Epithelial cell of proximal tubule (primary cell): ENCODE measurements around the gene ATRX. TPM values are rescaled to one million over a fixed set of nuclear protein-coding genes. Genes with fewer than 3 reads are reported as not detected.
"Not testable (repeated sequence)": the region's sequence is repeated elsewhere in the genome, so short reads cannot be mapped to it uniquely, and the experiment has no call there.

Experiments
- DNase-seq: peaks from one replicate; pipeline ENCODE4 v3.0.0-alpha.2; 2011; ENCODE audit warnings: low read depth
- H3K4me3 ChIP-seq: 2 replicates; pipeline ENCODE4 v1.5.1; 2011; ENCODE audit warnings: low read depth, mild to moderate bottlenecking, low read length
- CTCF ChIP-seq: conservative IDR thresholded peaks from 2 replicates; pipeline ENCODE4 v1.5.1; 2012; ENCODE audit warnings: low read depth, mild to moderate bottlenecking, low read length
- total RNA-seq: library from RNA; depleted of rRNA; stranded (reverse); fragments of >200 nt; gene quantifications from 2 replicates; pipeline ENCODE4 v1.2.3, GENCODE V29; 2015

The ATRX gene
- total RNA-seq, 1 donor from 2014 or later, result 32.2 TPM

GRCh38 chrX:77755561-77755960 is 30.5 kb downstream of the ATRX start:
- no peak for TF ChIP-seq CTCF
- DNase-seq, result no peak
- H3K4me3 ChIP-seq, result no peak overlapping the region

DNA sequence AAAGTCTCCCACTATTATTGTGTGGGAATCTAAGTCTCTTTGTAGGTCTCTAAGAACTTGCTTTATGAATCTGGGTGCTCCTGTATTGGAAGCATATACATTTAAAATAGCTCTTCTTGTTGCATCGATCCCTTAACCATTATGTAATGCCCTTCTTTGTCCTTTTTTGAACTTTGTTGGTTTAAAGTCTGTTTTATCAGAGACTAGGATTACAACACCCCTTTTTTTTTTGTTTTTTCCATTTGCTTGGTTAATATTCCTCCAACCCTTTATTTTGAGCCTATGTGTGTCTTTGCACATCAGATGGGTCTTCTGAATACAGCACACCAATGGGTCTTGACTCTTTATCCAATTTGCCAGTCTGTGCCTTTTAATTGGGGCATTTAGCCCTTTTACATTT is 32.1 kb downstream of the ATRX start:
- not testable (repeated sequence) for H3K4me3 ChIP-seq, DNase-seq

GRCh38 chrX:77749695-77750094 is 36.3 kb downstream of the ATRX start:
- DNase-seq, result no peak
- no peak for TF ChIP-seq CTCF
- no peak overlapping the region for H3K4me3 ChIP-seq

DNA sequence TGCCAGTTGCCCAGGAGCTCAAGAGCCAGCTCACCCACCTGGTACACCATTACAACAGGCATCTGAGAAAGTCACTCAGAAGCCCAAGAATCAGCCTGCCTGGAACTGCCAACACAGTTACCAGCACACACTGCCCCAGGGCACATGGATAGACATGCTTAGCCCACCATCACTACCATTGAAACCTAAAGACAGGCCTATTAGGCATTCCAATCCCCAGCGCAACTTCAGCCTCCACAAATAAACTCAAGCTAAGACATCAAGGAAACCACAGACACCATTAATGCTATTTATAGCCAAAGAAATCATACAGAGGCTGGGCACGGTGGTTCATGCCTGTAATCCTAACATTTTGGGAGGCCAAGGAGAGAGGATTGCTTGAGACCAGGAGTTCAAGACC is 42.3 kb downstream of the ATRX start:
- H3K4me3 ChIP-seq, result no peak overlapping the region
- no peak for DNase-seq
- TF ChIP-seq CTCF, result no peak

DNA sequence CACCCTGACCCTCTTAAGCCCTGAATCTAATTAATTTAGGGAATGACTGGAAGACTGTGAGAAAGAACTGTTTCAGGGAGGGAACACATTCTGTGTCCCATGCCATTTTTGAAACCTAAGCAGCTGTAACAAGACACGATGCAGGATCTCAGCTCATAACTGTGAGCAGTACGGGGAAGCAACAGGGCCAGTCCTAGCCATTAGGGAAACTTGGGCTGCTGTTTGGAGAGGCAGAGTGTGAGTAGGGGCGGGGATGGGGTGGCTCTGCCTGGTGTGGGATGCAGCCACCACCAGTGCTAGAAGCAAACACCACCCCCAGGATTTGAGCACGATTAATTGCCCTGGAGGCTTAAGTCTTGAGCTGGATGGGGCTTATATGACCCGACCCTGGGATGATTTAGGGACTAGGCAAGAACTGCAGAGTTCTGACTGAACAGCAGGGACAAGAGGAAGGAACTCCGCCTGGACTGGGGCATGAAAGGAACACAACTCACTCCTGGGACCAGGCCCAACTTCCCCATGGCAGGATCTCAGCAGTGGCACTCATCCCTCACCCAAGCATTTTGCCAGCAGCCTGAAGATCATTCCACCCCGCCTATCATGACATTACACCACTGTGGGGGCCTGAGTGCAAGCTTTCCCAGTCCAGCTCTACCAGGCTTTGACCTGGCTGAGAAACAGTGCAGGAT is 43.1 kb downstream of the ATRX start:
- TF ChIP-seq CTCF, result no peak
- DNase-seq, result no peak
- H3K4me3 ChIP-seq, result no peak overlapping the region

GRCh38 chrX:77740376-77740905 is 45.6 kb downstream of the ATRX start:
- no peak for DNase-seq
- no peak overlapping the region for H3K4me3 ChIP-seq
- TF ChIP-seq CTCF, result no peak

- TF ChIP-seq CTCF, result no peak
- DNase-seq, result no peak
- no peak overlapping the region for H3K4me3 ChIP-seq
Observed at GRCh38 chrX:77733342-77733741, 52.7 kb downstream of the ATRX start.
